ENCODE measurements around the gene NPRL2.

GRCh38 chr3:50345586-50346234, 4.9 kb downstream of the NPRL2 start, which contains the start of gene ZMYND10:
- TF ChIP-seq CTCF (conservative IDR thresholded peaks at IDR 0.05; ENCODE audit: low read length) = no peak
- TF ChIP-seq EZH2phosphoT487 (IDR thresholded peaks at IDR 0.05; ENCODE audit: borderline replicate concordance, low read depth, low read length) = no peak
